Epithelial cell of proximal tubule (primary cell): Measurements from ENCODE around the gene FAM25A. TPM values are rescaled to one million over a fixed set of nuclear protein-coding genes. Genes with fewer than 3 reads are reported as not detected.

Source experiments
- DNase-seq: peaks from one replicate; pipeline ENCODE4 v3.0.0-alpha.2; 2011; ENCODE audit warnings: low read depth
- H3K4me3 ChIP-seq: 2 replicates; pipeline ENCODE4 v1.5.1; 2011; ENCODE audit warnings: low read depth, mild to moderate bottlenecking, low read length
- total RNA-seq: library from RNA; depleted of rRNA; stranded (reverse); fragments of >200 nt; gene quantifications from 2 replicates; pipeline ENCODE4 v1.2.3, GENCODE V29; 2015
- TF ChIP-seq, protein P1 (sequence below): conservative IDR thresholded peaks from 2 replicates; pipeline ENCODE4 v1.5.1; 2012; ENCODE audit warnings: low read depth, mild to moderate bottlenecking, low read length

The FAM25A gene
- total RNA-seq, 1 donor from 2014 or later, result not detected

DNA sequence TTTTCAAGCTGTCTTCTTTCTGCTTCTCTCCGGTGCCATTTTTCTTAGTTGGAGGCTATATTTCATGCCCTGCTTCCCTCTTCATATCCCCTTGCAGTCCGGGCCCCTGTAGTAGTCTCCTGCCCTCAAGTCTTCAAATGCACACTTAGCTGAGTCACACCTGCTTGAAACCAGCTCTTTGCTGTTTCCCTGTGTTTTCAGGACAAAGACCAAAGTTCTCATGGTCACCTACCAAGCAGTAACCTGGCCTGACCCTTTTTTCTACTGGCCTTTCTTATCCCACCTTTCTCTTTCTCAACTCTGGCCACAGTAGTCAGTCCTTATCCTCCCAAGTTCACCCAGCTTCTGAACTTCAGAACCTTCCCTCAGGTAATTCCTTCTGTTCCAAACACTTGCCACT, 46.1 kb downstream of the FAM25A start:
- no peak overlapping the region for H3K4me3 ChIP-seq
- TF ChIP-seq, protein P1, sequence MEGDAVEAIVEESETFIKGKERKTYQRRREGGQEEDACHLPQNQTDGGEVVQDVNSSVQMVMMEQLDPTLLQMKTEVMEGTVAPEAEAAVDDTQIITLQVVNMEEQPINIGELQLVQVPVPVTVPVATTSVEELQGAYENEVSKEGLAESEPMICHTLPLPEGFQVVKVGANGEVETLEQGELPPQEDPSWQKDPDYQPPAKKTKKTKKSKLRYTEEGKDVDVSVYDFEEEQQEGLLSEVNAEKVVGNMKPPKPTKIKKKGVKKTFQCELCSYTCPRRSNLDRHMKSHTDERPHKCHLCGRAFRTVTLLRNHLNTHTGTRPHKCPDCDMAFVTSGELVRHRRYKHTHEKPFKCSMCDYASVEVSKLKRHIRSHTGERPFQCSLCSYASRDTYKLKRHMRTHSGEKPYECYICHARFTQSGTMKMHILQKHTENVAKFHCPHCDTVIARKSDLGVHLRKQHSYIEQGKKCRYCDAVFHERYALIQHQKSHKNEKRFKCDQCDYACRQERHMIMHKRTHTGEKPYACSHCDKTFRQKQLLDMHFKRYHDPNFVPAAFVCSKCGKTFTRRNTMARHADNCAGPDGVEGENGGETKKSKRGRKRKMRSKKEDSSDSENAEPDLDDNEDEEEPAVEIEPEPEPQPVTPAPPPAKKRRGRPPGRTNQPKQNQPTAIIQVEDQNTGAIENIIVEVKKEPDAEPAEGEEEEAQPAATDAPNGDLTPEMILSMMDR, result no peak
- no peak for DNase-seq

DNA sequence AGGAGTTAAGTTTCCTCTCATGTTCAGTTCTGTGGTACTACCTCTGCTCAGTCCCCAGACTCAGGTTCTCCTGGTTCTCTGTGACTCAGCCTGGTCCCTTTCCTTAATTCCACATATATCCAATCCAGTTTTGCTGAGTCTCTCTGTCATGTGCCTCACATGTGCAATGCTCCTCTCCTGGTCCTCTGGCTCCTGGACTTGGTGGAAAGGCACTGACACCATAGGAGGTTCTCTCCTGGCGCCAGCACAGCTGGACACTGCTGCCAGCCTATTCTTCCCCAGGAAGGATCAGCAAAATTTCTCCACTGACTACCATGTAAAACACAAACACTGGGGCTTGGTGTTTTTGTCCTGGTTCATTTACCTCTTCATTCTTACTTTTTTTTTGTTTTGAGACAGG, 46.8 kb downstream of the FAM25A start:
- TF ChIP-seq, protein P1, result no peak
- H3K4me3 ChIP-seq, result no peak overlapping the region
- no peak for DNase-seq

DNA sequence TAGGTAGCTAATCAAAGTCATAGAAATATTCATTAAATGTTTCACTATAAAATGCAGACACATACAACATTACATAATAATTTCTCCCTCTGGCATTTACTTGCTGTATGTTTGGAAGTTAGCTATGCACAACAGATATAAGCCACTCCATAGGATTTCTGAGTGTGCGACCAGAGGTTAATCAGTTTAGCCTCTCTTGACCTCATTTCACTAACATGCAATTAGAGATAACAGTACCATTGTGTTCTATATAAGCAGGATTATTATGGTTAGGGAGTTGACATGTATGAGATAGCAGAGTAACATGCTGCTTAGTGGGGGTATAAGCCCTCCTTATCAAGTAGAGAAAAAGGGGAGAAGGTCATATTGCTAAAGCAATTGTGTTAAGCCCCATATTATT, 48.2 kb downstream of the FAM25A start:
- DNase-seq, result no peak
- TF ChIP-seq, protein P1, result no peak

DNA sequence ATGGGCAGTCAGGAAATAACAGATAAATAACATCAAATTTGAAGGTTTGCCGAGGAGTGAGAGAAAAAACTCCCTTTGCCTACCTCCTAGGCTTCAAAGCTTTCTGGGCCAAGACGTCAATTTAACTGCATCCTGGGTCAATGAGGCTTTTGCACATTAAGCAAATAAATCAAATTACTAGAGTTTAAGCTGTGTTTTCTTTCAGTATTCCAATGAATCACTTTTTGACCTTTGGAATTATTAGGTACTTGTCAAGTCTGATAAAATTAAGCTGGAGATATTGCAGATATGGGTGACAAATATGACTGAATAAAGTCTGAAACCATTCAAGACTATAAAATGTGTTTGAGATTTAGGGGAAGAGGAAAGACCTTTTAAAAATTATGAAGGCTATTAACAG, 52.4 kb downstream of the FAM25A start:
- no peak for DNase-seq
- H3K4me3 ChIP-seq, result no peak overlapping the region
- TF ChIP-seq, protein P1, result no peak

More for the DNA sequence above, 48.2 kb downstream of the FAM25A start:
- no peak overlapping the region for H3K4me3 ChIP-seq

Other genes starting within 250 kb of the FAM25A start
- 0.17 TPM in 1 of 2 replicates, not detected in the other for gene MMRN2, start 62.7 kb upstream of the FAM25A start, total RNA-seq
- 3.1 and 30.0 TPM in 2 replicates for gene SNCG, start 61.7 kb upstream of the FAM25A start, total RNA-seq
- gene ADIRF, start 51.8 kb upstream of the FAM25A start, total RNA-seq, result 0.72 and 1.4 TPM in 2 replicates
- 145 and 155 TPM in 2 replicates for gene GLUD1, start 74.5 kb downstream of the FAM25A start, total RNA-seq
- 14.3 and 36.0 TPM in 2 replicates for gene SHLD2, start 74.9 kb downstream of the FAM25A start, total RNA-seq
- 0.65 and 0.69 TPM in 2 replicates for gene NUTM2A, start 205.2 kb downstream of the FAM25A start, total RNA-seq